Measurements from ENCODE around the gene TMEM125. TPM values are rescaled to one million over a fixed set of nuclear protein-coding genes. Genes with fewer than 3 reads are reported as not detected.

TMEM125 gene
- total and polyA plus RNA-seq, 2 of the 4 experiments (the other 2 are of a cell fraction), result under 0.01 to 0.03 TPM

DNA sequence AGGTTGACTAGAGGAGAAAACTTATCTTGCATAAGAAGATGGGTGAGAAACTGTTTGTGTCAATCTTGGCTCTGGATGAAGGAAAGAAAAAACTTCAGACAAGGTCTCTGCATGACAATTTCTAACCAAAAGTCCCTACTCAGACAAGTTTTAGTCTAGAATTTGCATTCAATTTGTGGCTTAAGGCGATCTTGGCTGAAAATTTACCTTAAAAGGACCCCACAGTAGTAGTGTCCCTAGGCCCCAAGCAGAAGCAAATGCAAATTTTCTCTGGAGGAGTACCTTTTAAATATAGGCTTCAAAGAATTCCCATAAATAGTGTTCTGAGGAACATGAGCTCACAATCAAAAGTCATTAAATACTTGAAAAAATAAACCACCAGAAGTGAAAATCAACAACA is 17.6 kb upstream of the TMEM125 start:
- Histone ChIP-seq H3K27me3 (ENCODE audit: control insufficient read depth, insufficient read depth, low read length) (peaks cover 44% of the 10 kb centered on the region), H3K9me3 (ENCODE audit: control insufficient read depth, insufficient read depth, low read length) (peaks cover 10% of the 10 kb centered on the region), H2AK9ac (replicated peaks; ENCODE audit: low read depth, low read length, poor library complexity) (no peak overlapping the region), H4K5ac (ENCODE audit: low read depth, low read length) (no peak overlapping the region), H3K79me1 (ENCODE audit: low read depth in 1 of 2, low read length in 2 of 2) (no peaks in the 10 kb centered on the region), H3K4me2 (ENCODE audit: low read depth, low read length) (no peak overlapping the region), H2BK5ac (ENCODE audit: low read depth, low read length, poor library complexity, severe bottlenecking) (no peak overlapping the region), H2AFZ (replicated peaks; ENCODE audit: low read length, poor library complexity) (no peak overlapping the region), H3K9me1 (ENCODE audit: insufficient read depth, low read length) (no peaks in the 10 kb centered on the region), H4K8ac (ENCODE audit: low read depth in 2 of 2, low read length in 2 of 2) (no peak overlapping the region), H3K4me1 (ENCODE audit: control insufficient read depth, insufficient read depth, low read length) (no peaks in the 10 kb centered on the region), H2BK15ac (ENCODE audit: low read depth, low read length) (no peak overlapping the region), H2BK120ac (ENCODE audit: low read depth, low read length) (no peak overlapping the region), H3K36me3 (ENCODE audit: control insufficient read depth, insufficient read depth, low read length) (no peaks in the 10 kb centered on the region), H2BK20ac (ENCODE audit: low read depth, low read length) (no peak overlapping the region), H3K27ac (ENCODE audit: insufficient read depth, low read length) (no peak overlapping the region), H3K23ac (ENCODE audit: low read depth, low read length) (no peak overlapping the region), H3K4me3 (ENCODE audit: insufficient read depth, low read depth, low read length) (no peak overlapping the region), H3K4ac (ENCODE audit: low read depth, low read length) (no peak overlapping the region), H4K91ac (ENCODE audit: insufficient read depth, low read depth, low read length) (no peak overlapping the region), H3K9ac (ENCODE audit: low read depth, low read length) (no peak overlapping the region), H3K14ac (replicated peaks; ENCODE audit: low read depth, low read length) (no peak overlapping the region), H2AK5ac (ENCODE audit: low read depth, low read length) (no peak overlapping the region), H3K56ac (ENCODE audit: extremely low read depth, insufficient read depth, low read length) (no peak overlapping the region), H3K18ac (ENCODE audit: low read depth, low read length) (no peak overlapping the region), H4K20me1 (ENCODE audit: insufficient read depth, low read length) (no peaks in the 10 kb centered on the region)
- TF ChIP-seq FOS (IDR thresholded peaks at IDR 0.05; ENCODE audit: low read depth, low read length) (no peak), RFX5 (IDR thresholded peaks at IDR 0.05; ENCODE audit: low read depth, low read length) (no peak), BHLHE40 (IDR thresholded peaks at IDR 0.05; ENCODE audit: low read depth, low read length) (no peak), RAD21 (IDR thresholded peaks at IDR 0.05; ENCODE audit: low read length) (no peak), POLR2A (IDR thresholded peaks at IDR 0.05; ENCODE audit: low read depth, low read length) (no peak), CHD1 (IDR thresholded peaks at IDR 0.05; ENCODE audit: low read depth, low read length) (no peak), SMC3 (IDR thresholded peaks at IDR 0.05; ENCODE audit: low read depth, low read length) (no peak), MAZ (IDR thresholded peaks at IDR 0.05; ENCODE audit: borderline replicate concordance, low read depth, low read length) (no peak), MXI1 (IDR thresholded peaks at IDR 0.05; ENCODE audit: borderline replicate concordance, low read depth, low read length) (no peak), MAFK (IDR thresholded peaks at IDR 0.05; ENCODE audit: low read depth, low read length) (no peak), CEBPB (IDR thresholded peaks at IDR 0.05; ENCODE audit: low read depth, low read length) (no peak), NFE2L2 (IDR thresholded peaks at IDR 0.05; ENCODE audit: low read depth, low read length) (no peak), RCOR1 (IDR thresholded peaks at IDR 0.05; ENCODE audit: insufficient replicate concordance, low read length) (no peak)
- TF ChIP-seq, protein P1, sequence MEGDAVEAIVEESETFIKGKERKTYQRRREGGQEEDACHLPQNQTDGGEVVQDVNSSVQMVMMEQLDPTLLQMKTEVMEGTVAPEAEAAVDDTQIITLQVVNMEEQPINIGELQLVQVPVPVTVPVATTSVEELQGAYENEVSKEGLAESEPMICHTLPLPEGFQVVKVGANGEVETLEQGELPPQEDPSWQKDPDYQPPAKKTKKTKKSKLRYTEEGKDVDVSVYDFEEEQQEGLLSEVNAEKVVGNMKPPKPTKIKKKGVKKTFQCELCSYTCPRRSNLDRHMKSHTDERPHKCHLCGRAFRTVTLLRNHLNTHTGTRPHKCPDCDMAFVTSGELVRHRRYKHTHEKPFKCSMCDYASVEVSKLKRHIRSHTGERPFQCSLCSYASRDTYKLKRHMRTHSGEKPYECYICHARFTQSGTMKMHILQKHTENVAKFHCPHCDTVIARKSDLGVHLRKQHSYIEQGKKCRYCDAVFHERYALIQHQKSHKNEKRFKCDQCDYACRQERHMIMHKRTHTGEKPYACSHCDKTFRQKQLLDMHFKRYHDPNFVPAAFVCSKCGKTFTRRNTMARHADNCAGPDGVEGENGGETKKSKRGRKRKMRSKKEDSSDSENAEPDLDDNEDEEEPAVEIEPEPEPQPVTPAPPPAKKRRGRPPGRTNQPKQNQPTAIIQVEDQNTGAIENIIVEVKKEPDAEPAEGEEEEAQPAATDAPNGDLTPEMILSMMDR (conservative IDR thresholded peaks at IDR 0.05; ENCODE audit: low read depth, low read length), result no peak
- TF ChIP-seq, protein P2, sequence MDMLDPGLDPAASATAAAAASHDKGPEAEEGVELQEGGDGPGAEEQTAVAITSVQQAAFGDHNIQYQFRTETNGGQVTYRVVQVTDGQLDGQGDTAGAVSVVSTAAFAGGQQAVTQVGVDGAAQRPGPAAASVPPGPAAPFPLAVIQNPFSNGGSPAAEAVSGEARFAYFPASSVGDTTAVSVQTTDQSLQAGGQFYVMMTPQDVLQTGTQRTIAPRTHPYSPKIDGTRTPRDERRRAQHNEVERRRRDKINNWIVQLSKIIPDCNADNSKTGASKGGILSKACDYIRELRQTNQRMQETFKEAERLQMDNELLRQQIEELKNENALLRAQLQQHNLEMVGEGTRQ (IDR thresholded peaks at IDR 0.05; ENCODE audit: low read depth, low read length), result no peak
- TF ChIP-seq, protein P3, sequence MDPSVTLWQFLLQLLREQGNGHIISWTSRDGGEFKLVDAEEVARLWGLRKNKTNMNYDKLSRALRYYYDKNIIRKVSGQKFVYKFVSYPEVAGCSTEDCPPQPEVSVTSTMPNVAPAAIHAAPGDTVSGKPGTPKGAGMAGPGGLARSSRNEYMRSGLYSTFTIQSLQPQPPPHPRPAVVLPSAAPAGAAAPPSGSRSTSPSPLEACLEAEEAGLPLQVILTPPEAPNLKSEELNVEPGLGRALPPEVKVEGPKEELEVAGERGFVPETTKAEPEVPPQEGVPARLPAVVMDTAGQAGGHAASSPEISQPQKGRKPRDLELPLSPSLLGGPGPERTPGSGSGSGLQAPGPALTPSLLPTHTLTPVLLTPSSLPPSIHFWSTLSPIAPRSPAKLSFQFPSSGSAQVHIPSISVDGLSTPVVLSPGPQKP (IDR thresholded peaks at IDR 0.05; ENCODE audit: borderline replicate concordance, low read depth, low read length), result no peak
- CTCF ChIA-PET, result no interaction called here
- DNase-seq, result no peak
- in situ Hi-C loops (cut with MboI; ENCODE audit: low sequenced_read_pairs) (no loop called here), dilution Hi-C loops (cut with HindIII; ENCODE audit: low sequenced_read_pairs, unreplicated experiment) (no loop called here), intact Hi-C loops (cut with micrococcal nuclease) (no loop called here)
- no CpG with 5 or more reads among the region's 1 CpG for WGBS, 2 experiments (ENCODE audit: extremely low coverage in 2 of 2, insufficient read length in 1 of 2)
- BruUV-seq (replicated peaks), result no TSS peak
- POLR2A ChIA-PET (ENCODE audit: unreplicated experiment), result no interaction called here
- ATAC-seq (ENCODE audit: low read depth), result no peak

Data from IMR-90 (cell line).